ENCODE data around the gene DCBLD1.

DCBLD1 gene

DNA sequence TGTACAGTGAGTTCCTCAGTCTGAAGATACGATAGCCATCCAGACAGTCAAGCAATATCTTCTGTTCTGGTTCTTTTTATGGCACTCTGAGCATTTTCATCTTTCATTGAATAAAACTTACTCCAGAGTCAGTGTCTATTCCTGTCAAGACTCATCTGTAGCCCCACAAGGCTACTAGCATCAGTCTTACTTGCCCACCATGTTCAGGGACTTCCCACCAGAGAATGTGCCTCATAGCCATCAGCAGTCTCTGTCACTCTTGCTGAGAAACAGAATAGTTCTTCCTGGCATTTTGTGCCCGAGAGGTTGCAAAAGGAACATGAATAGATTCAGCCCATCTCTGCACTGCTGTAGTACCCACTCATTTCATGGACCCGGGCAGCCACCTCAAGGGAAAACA, 12.7 kb upstream of the DCBLD1 start:
- no peak for DNase-seq (ENCODE audit: low read depth in 2 of 2)

DNA sequence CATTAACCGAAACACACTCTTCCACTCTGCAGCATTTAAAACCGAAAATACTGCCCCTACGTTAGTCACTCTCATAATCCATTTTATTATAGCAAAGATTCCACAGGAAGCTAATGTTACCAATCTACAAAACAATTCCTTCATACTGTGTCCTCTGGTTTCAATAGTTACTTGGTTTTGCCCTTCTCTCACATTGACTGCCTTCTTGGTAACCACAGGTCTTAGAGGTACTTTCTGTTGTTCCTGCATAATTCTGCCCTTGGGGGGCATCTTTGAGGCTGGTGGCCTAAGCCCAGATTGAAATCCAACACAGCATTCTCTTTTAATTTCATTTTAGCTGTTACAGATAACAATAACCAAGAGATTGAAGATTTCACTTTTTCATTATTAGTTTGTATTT, 9.8 kb upstream of the DCBLD1 start:
- no peak for DNase-seq (ENCODE audit: low read depth in 2 of 2)

GRCh38 chr6:117473401-117473800, 9.1 kb upstream of the DCBLD1 start:
- DNase-seq (ENCODE audit: low read depth in 2 of 2), result no peak

- no peak for DNase-seq (ENCODE audit: low read depth in 2 of 2)
Observed at GRCh38 chr6:117477988-117478852, 4.3 kb upstream of the DCBLD1 start.

GRCh38 chr6:117478853-117479231, 3.6 kb upstream of the DCBLD1 start:
- DNase-seq (ENCODE audit: low read depth in 2 of 2), result no peak

DNA sequence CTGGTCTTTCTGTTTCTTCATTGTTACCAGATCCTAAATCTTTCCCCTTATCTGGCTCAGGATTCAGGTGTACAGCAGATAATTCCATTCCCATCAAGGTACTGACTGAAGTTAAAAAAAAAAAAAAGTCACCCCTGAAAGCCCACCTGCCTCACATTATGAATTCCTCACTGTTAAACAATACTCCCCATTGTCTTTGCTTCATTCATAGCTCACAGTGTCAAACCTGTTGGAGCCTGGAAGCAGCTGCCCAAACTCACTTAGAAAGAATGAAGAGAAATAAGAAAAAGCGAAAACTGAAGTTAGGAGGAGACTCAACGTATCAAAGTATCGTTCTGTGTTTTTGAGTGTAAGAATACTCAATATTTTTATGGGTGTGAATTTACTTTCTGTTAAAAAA, 1.8 kb upstream of the DCBLD1 start:
- no peak for DNase-seq (ENCODE audit: low read depth in 2 of 2)

DNA sequence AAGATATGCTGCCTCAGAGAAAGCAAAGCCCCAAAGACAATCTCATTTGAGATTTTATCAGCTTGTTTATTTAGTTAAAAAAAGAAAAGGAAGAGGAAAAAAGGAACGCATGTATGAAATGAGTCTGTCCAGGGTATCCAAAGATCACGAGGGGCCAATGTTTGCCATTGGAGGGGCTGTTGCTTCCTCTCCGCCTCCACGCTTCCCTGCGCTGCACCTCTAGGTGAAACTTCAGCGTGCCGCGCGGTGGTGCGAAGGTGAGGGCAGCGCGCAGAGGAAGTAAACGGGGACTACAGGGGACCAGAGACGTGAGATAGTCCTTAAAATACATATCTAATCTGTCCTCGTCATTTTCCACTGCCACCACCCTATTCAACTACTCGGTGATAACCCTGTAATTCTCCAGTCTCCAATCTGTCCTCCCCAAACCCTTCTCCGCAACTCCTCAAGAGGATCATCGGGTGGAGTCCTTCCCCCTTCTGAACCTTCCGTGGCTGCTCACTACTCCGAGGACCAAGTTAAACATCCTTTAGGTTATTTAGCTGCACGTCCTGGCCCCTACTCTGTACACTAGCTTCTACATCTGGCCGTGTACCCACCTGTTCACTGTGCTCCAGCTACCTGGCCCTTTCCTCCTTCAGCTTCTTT, 1.1 kb upstream of the DCBLD1 start:
- DNase-seq (ENCODE audit: low read depth in 2 of 2), result no peak

DNA sequence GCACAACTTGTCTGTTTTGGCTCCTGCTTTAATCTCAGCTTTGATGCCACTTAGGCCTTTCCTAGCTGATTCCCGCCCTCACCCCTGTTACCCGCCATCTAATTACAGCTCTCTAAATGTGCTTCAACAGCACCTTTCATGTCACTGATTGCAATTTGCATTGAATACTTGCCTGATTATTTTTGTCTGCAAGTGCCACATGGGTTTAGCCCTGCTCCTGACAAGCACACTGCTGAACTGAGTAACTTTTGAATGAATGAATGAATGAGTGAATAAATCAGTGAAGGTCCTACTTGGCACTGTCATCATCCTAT, 591 bp upstream of the DCBLD1 start:
- DNase-seq (ENCODE audit: low read depth in 2 of 2), result no peak

- no peak for DNase-seq (ENCODE audit: low read depth in 2 of 2)
Observed at GRCh38 chr6:117483004-117483644, 650 bp downstream of the DCBLD1 start.

- DNase-seq (ENCODE audit: low read depth in 2 of 2), result no peak
Observed at GRCh38 chr6:117483645-117484016, 1.2 kb downstream of the DCBLD1 start.

GRCh38 chr6:117484052-117484646, 1.7 kb downstream of the DCBLD1 start:
- no peak for DNase-seq (ENCODE audit: low read depth in 2 of 2)

GRCh38 chr6:117485433-117485832, 3.0 kb downstream of the DCBLD1 start:
- no peak for DNase-seq (ENCODE audit: low read depth in 2 of 2)

DNA sequence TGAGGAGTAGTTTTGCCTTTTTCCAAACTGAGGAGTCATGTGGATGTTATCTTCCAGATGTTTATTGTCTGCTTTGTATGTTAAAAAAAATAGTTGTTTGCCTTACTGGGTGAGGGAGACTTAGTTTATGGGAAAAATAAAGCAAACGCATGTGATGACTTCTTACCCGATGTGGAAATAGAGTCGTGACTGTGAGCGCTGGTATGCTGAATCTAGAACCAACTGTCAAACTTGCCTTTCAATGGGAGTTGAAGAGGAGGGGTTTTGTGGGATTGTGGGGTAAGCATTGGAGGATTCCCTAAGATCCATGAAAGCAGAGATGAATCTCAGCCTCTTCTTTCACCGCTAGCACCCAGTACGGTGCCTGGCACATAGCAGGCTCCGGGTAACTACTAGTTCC, 5.3 kb downstream of the DCBLD1 start:
- DNase-seq (ENCODE audit: low read depth in 2 of 2), result no peak

- DNase-seq (ENCODE audit: low read depth in 2 of 2), result no peak
Observed at GRCh38 chr6:117489003-117489402, 6.5 kb downstream of the DCBLD1 start.

- no peak for DNase-seq (ENCODE audit: low read depth in 2 of 2)
Observed at GRCh38 chr6:117491916-117492315, 9.4 kb downstream of the DCBLD1 start.

DNA sequence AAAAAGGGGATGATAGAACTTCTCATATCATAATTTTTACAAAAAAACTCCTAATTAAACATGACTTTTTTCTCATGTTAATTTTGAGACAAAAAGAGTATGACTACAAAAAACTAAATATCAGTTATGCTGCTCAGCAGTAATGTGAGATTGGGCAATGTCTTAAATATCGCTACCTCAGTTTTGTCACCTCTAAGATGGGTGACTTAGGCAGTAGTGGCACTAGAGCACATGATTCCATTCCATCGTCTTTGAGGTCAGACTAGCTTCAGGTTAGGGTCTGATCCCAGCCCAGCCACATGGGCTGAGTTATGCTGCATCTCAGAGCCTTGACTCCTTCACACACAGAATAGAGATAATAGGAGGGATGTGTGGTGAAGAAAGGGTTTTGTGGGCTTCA, 11.0 kb downstream of the DCBLD1 start:
- no peak for DNase-seq (ENCODE audit: low read depth in 2 of 2)

DNA sequence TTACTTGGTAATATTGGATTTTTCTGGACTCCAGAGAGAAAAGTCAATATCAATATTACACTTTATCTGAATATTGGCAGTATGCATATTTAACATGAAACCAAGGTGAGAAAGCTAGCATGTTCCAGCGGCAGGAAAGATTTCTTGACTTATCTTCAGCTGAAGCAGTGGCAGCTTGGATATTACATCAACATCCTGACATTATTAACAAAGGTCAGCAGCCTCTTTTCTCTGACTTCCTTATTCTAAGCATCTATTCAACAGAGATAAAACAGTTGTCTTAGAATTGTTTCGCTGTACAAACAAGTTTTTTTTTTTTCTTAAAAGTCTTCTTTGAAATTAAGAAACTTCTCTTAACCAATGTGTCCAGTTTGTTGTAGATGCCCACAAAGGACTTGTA, 11.8 kb downstream of the DCBLD1 start:
- no peak for DNase-seq (ENCODE audit: low read depth in 2 of 2)

- DNase-seq (ENCODE audit: low read depth in 2 of 2), result no peak
Observed at GRCh38 chr6:117494694-117495318, 12.3 kb downstream of the DCBLD1 start.

GRCh38 chr6:117495425-117495824, 13.0 kb downstream of the DCBLD1 start:
- DNase-seq (ENCODE audit: low read depth in 2 of 2), result no peak

GRCh38 chr6:117495869-117496268, 13.4 kb downstream of the DCBLD1 start:
- no peak for DNase-seq (ENCODE audit: low read depth in 2 of 2)

DNA sequence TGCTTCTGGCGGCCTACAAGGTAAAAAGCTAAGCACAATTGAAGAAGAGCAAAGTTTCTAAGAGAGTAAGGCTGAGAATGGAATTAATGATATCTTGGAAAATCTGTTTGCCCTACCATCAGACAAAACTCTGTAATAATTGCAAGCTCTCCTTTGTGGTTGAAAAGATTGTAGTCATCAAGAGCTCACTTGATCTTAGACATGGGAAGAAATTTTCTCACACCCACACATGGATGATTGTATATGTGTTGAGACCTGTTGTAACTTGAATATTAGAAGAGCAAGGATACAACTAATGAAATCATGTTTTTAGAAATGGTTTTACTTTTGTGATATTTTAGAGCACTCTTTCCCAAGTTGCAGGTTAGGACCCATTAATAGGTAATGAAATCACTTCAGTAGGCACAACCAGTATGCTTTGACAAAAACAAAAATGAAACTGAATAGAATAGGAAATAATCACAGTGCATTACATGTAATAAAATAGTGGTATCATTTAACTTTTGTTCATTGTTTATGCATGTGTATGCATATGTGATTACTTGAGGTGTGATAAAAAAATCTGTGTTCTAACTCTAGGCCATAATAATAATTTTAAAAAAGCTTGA, 14.0 kb downstream of the DCBLD1 start:
- DNase-seq (ENCODE audit: low read depth in 2 of 2), result no peak

- no peak for DNase-seq (ENCODE audit: low read depth in 2 of 2)
Observed at GRCh38 chr6:117497237-117497636, 14.8 kb downstream of the DCBLD1 start.

Measured in stimulated activated CD4-positive, alpha-beta T cell treated with anti-CD3 and anti-CD28 coated beads, Interleukin-1b, Interleukin-23, amount 100 ng/mL, for 1 hour (primary cell).